Measurements from ENCODE around the gene PRR7. TPM values are rescaled to one million over a fixed set of nuclear protein-coding genes. Genes with fewer than 3 reads are reported as not detected.

Gene PRR7
- total and polyA plus RNA-seq, 2 of the 13 experiments (the other 11 are each of a cell fraction or from before 2014, with no cell fraction given) = 4.8 to 5.0 TPM

DNA sequence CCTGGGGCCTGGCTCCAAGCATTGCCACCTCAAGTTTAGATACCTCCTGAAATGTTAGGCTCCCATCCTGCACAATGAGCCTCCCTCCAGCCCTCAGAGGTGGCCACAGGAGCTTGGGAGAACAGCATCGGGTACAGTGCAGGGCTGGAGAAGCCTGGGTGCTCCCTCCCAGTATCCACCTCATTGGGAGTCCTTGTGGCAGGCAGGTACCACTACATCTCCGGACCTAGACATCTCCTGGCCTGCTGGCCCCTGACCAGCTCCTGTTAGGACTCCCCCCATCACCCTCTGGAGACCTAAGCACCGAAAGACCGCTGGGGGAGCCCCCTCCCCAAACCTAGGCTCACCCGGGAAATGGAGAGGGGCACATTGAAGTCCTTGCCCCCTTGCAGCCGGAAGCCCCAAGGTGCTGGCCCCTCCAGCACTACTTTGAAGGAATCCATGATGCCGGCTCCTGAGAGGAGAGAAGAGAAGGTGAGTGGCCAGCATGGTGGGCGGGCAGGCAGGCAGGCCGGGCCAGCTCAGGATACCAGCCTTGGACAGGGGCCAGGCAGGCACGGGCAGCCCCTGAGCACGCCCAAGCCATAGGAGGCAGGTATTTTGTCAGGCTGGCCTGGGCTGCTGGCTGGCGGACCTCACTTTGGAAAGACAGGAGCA is 49.6 kb downstream of the PRR7 start (continued):
- 0 out of 2 replicates have a peak, but pooled peaks have one; percentile 20 for TF ChIP-seq ZBTB4 (CRISPR knock-in tag; IDR thresholded peaks at IDR 0.05; ENCODE audit: borderline replicate concordance)
- no peak; the same call in 1 of the 2 replicates for TF ChIP-seq ZFX (CRISPR knock-in tag; IDR thresholded peaks at IDR 0.05; ENCODE audit: low read depth)
- TF ChIP-seq ARID2 (CRISPR knock-in tag; IDR thresholded peaks at IDR 0.05; ENCODE audit: borderline replicate concordance) = 0 out of 2 replicates have a peak, but pooled peaks have one; percentile 28
- TF ChIP-seq NFE2 (CRISPR knock-in tag; IDR thresholded peaks at IDR 0.05) = no peak

DNA sequence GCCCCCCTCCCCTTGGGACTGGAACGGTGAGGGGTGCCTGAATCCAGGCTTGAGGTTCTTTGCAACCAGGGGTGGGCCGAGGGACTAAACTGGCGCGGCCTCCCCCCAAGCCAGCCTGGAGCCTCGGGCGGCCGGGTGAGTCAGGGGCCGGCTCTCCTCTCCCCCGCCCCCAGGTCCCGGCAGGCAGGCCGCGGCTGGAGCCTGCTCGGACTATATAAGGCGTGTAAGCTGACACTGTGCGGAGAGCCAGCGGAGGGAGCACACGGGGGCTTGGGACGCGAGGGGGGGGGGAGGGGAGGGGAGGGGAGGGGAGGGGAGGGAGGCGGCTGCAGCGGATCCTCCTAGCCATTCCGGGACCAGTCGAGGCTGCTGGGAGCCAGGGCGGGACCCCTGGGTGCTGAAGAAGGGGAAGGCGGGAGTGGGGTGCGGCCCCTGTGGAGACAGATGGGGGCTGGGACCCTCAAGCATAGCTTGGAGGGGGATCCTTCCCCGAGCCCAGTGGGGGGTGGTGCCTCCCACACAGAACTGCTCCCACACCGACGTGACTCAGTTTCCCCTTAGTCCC is 50.2 kb downstream of the PRR7 start:
- ChIA-PET CTCF (ENCODE audit: low intra/inter-chr PET ratio, low total read pairs) (interaction anchor here (1.0 kb wide), 1 partner anchor 41 kb away, joined by 3 read pairs; no protein-coding TSS in a partner anchor), POLR2A (interaction anchor here (0.9 to 3.6 kb wide), 20 partner anchors 12 to 410 kb away, joined by 3 to 42 read pairs (median 5); partner anchors contain the start of genes DDX41, DOK3, FGFR4 and TMED9)
- in situ Hi-C loops (cut with HindIII; ENCODE audit: extremely low pct_ligation_motif_present, low pct_unique_long_range_greater_than_20kb) = no loop called here
- no peak for FAIRE-seq
- Histone ChIP-seq H3K27me3 (ENCODE audit: control insufficient read depth in 1 of 2, insufficient read depth in 2 of 2, low read length in 2 of 2) (peaks cover 0 to 23% of the 10 kb centered on the region in 2 experiments; a peak in 3 of 5 replicates), H4K20me1 (ENCODE audit: insufficient read depth, low read length) (peaks cover 15% of the 10 kb centered on the region; the same call in 1 of the 2 replicates), H3K36me3 (replicated peaks in 1 of 2; ENCODE audit: control insufficient read depth in 1 of 2, insufficient read depth in 2 of 2, low read length in 2 of 2) (no peaks in the 10 kb centered on the region; a peak in 1 of 5 replicates), H3K4me3 (replicated peaks in 1 of 3; ENCODE audit: insufficient read depth in 1 of 3, low read depth in 2 of 3, low read length in 3 of 3) (peak overlapping the region; percentile 65 to 85 (median 68)), H2AFZ (ENCODE audit: low read length) (no peak overlapping the region), H3K9ac (ENCODE audit: insufficient read depth, low read depth, low read length) (peak overlapping the region; percentile 83), H3K4me1 (ENCODE audit: insufficient read depth, low read length) (peaks cover 51% of the 10 kb centered on the region), H3K27ac (ENCODE audit: extremely low read length, insufficient read depth, low read length) (peak overlapping the region; percentile 75), H3K9me3 (ENCODE audit: low read length) (no peaks in the 10 kb centered on the region), H3K79me2 (ENCODE audit: insufficient read depth, low read length) (no peaks in the 10 kb centered on the region), H3K4me2 (ENCODE audit: low read depth, low read length) (peak overlapping the region; percentile 99)
- peak; percentile 79 for ATAC-seq
- peak; percentile 85 for DNase-seq (ENCODE audit: low spot score)
- intact Hi-C loops (cut with micrococcal nuclease; ENCODE audit: unreplicated experiment) = loop anchor here (2.0 to 5.0 kb wide), 2 partner anchors 40 to 185 kb away; partner anchors contain the start of gene MXD3
- 0% methylated on average over 9 of the region's 29 CpGs for WGBS (ENCODE audit: low lambda C conversion rate)
- BruUV-seq (replicated peaks) = no TSS peak
- TF ChIP-seq TARDBP (CRISPR knock-in tag; IDR thresholded peaks at IDR 0.05) (0 out of 2 replicates have a peak, but pooled peaks have one; percentile 4), SNAI1 (CRISPR knock-in tag; IDR thresholded peaks at IDR 0.05; ENCODE audit: borderline replicate concordance) (0 out of 2 replicates have a peak, but pooled peaks have one; percentile 74), SIX1 (CRISPR knock-in tag; IDR thresholded peaks at IDR 0.05; ENCODE audit: borderline replicate concordance) (peak; percentile 49; the same call in 1 of the 2 replicates), ZFX (CRISPR knock-in tag; IDR thresholded peaks at IDR 0.05; ENCODE audit: low read depth) (peak; percentile 58), FOSL2 (CRISPR knock-in tag; IDR thresholded peaks at IDR 0.05) (peak; percentile 73; the same call in 1 of the 2 replicates), AGO2 (optimal IDR thresholded peaks at IDR 0.05; ENCODE audit: low read depth, low read length) (peak; percentile 62), NFKBIZ (CRISPR knock-in tag; IDR thresholded peaks at IDR 0.05) (no peak), MAX (IDR thresholded peaks at IDR 0.05) (peak; percentile 55; the same call in 1 of the 2 replicates), ZNF274 (CRISPR knock-in tag; IDR thresholded peaks at IDR 0.05) (0 out of 2 replicates have a peak, but pooled peaks have one; percentile 38), ZEB1 (IDR thresholded peaks at IDR 0.05; ENCODE audit: insufficient replicate concordance, low read depth) (no peak)
- TF ChIP-seq, protein P1, sequence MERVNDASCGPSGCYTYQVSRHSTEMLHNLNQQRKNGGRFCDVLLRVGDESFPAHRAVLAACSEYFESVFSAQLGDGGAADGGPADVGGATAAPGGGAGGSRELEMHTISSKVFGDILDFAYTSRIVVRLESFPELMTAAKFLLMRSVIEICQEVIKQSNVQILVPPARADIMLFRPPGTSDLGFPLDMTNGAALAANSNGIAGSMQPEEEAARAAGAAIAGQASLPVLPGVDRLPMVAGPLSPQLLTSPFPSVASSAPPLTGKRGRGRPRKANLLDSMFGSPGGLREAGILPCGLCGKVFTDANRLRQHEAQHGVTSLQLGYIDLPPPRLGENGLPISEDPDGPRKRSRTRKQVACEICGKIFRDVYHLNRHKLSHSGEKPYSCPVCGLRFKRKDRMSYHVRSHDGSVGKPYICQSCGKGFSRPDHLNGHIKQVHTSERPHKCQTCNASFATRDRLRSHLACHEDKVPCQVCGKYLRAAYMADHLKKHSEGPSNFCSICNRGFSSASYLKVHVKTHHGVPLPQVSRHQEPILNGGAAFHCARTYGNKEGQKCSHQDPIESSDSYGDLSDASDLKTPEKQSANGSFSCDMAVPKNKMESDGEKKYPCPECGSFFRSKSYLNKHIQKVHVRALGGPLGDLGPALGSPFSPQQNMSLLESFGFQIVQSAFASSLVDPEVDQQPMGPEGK (CRISPR knock-in tag; IDR thresholded peaks at IDR 0.05) = peak; percentile 61

Measured in HepG2 (cell line).